ENCODE results near the gene PDCD5. TPM values are rescaled to one million over a fixed set of nuclear protein-coding genes. Genes with fewer than 3 reads are reported as not detected.

The PDCD5 gene
- total and polyA plus RNA-seq, 2 donors (not counting 3 experiments of a cell fraction or from before 2014, with no cell fraction given): 51.7 to 154 TPM

DNA sequence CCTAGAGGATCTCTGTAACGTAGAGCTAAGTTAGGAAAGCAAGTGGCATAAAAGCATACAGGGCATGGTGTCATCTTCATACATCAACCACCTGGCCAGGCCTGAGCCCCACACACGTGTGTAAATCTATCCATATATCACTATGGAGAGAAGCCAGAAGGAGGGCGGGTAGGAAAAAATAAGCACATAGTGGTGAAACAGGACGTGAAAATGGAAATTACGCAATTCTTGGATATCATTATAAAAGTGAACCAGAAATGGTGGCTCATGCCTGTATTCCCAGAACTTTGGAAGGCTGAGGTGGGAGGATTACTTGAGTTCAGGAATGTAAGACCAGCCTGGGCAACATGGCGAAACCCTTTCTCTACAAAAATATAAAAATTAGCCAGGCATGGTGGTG, 43.4 kb downstream of the PDCD5 start:
- no TSS peak for BruUV-seq (replicated peaks)
- POLR2A ChIA-PET: interaction anchor here (0.7 kb wide), 1 partner anchor 22 kb away, joined by 3 read pairs; no protein-coding TSS in a partner anchor
- dilution Hi-C loops (cut with MboI; ENCODE audit: extremely low pct_ligation_motif_present, low sequenced_read_pairs): no loop called here
- Histone ChIP-seq H3K27me3 (ENCODE audit: control insufficient read depth in 2 of 2, insufficient read depth in 2 of 2, low read length in 2 of 2) (no peaks in the 10 kb centered on the region), H3K4me2 (ENCODE audit: insufficient read depth, low read length) (no peak overlapping the region), H3K79me2 (ENCODE audit: control insufficient read depth, insufficient read depth, low read length) (no peaks in the 10 kb centered on the region), H3K27ac (ENCODE audit: insufficient read depth, low read depth, low read length) (no peak overlapping the region), H3K9me1 (replicated peaks; ENCODE audit: control insufficient read depth, extremely low read depth, insufficient read depth, low read length) (no peaks in the 10 kb centered on the region), H3K4me3 (replicated peaks in 1 of 3; ENCODE audit: insufficient read depth in 1 of 3, low read depth in 1 of 3, low read length in 3 of 3) (no peak overlapping the region), H3K36me3 (ENCODE audit: control insufficient read depth in 2 of 2, extremely low read depth in 1 of 2, insufficient read depth in 2 of 2, low read length in 2 of 2) (peaks cover 5 to 34% of the 10 kb centered on the region in 2 experiments), H3K4me1 (ENCODE audit: control insufficient read depth, extremely low read depth, insufficient read depth, low read length) (no peaks in the 10 kb centered on the region), H3K9ac (replicated peaks; ENCODE audit: extremely low read depth, insufficient read depth, low read length) (no peak overlapping the region), H3K9me3 (replicated peaks; ENCODE audit: control insufficient read depth, insufficient read depth, low read length) (no peaks in the 10 kb centered on the region), H2AFZ (ENCODE audit: low read depth, low read length) (no peak overlapping the region), H4K20me1 (replicated peaks; ENCODE audit: control insufficient read depth, extremely low read depth, insufficient read depth, low read length) (no peaks in the 10 kb centered on the region)
- no peak for DNase-seq (ENCODE audit: low read depth, low spot score)
- TF ChIP-seq EZH2 (IDR thresholded peaks at IDR 0.05; ENCODE audit: borderline replicate concordance, low read depth, low read length, severe bottlenecking) (no peak), POLR2A (IDR thresholded peaks at IDR 0.05; ENCODE audit: low read depth, low read length) (no peak), GATA2 (IDR thresholded peaks at IDR 0.05; ENCODE audit: insufficient read depth, insufficient read length, low read depth, low read length) (no peak), FOS (IDR thresholded peaks at IDR 0.05; ENCODE audit: borderline replicate concordance, insufficient read depth, low read length) (no peak), JUN (IDR thresholded peaks at IDR 0.05; ENCODE audit: borderline replicate concordance, insufficient read depth, insufficient read length, low read depth) (no peak)
- TF ChIP-seq, protein P1, sequence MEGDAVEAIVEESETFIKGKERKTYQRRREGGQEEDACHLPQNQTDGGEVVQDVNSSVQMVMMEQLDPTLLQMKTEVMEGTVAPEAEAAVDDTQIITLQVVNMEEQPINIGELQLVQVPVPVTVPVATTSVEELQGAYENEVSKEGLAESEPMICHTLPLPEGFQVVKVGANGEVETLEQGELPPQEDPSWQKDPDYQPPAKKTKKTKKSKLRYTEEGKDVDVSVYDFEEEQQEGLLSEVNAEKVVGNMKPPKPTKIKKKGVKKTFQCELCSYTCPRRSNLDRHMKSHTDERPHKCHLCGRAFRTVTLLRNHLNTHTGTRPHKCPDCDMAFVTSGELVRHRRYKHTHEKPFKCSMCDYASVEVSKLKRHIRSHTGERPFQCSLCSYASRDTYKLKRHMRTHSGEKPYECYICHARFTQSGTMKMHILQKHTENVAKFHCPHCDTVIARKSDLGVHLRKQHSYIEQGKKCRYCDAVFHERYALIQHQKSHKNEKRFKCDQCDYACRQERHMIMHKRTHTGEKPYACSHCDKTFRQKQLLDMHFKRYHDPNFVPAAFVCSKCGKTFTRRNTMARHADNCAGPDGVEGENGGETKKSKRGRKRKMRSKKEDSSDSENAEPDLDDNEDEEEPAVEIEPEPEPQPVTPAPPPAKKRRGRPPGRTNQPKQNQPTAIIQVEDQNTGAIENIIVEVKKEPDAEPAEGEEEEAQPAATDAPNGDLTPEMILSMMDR (IDR thresholded peaks at IDR 0.05; ENCODE audit: extremely low read depth in 1 of 2, insufficient read depth in 1 of 2, low read depth in 1 of 2, low read length in 2 of 2): no peak
- TF ChIP-seq, protein P2, sequence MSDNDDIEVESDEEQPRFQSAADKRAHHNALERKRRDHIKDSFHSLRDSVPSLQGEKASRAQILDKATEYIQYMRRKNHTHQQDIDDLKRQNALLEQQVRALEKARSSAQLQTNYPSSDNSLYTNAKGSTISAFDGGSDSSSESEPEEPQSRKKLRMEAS (IDR thresholded peaks at IDR 0.05; ENCODE audit: insufficient read depth, insufficient read length): no peak
- CTCF ChIA-PET: no interaction called here
- intact Hi-C loops (cut with micrococcal nuclease): no loop called here
- no peak for FAIRE-seq
